ENCODE results near the gene ACAA1. TPM values are rescaled to one million over a fixed set of nuclear protein-coding genes. Genes with fewer than 3 reads are reported as not detected.

The ACAA1 gene
- total RNA-seq, 1 experiment from 2014 or later, result 44.3 TPM

- no peak overlapping the region for H3K14ac ChIP-seq (ENCODE audit: insufficient read depth, low read length)
- H4K91ac ChIP-seq (ENCODE audit: insufficient read length, low read depth, low read length), result no peak overlapping the region
- Mint-ChIP-seq H3K36me3 (ENCODE audit: insufficient read depth in 1 of 3, low read depth in 3 of 3) (peaks cover 34 to 73% (median 53%) of the 10 kb centered on the region in 3 experiments; a peak in 6 of 7 replicates), H3K27ac (no peak overlapping the region), H3K4me1 (peaks cover 0 to 3% of the 10 kb centered on the region in 2 experiments; a peak in 1 of 4 replicates), H3K9me3 (no peaks in the 10 kb centered on the region), H3K27me3 (ENCODE audit: low read depth) (peaks cover 3% of the 10 kb centered on the region; the same call in 1 of the 2 replicates), H3K4me3 (no peak overlapping the region)
- H4K5ac ChIP-seq (ENCODE audit: insufficient read length, low read depth, low read length), result no peak overlapping the region
- H3K23me2 ChIP-seq (ENCODE audit: insufficient read length, low read depth, low read length, poor library complexity, severe bottlenecking), result no peaks in the 10 kb centered on the region
- no peak overlapping the region for H2BK20ac ChIP-seq (ENCODE audit: low read depth, low read length, poor library complexity, severe bottlenecking)
- H2BK12ac ChIP-seq (ENCODE audit: insufficient read length, low read depth, low read length), result no peak overlapping the region
- no peak overlapping the region for H2AFZ ChIP-seq (ENCODE audit: low read length)
- H3K79me2 ChIP-seq (ENCODE audit: insufficient read depth, low read length), result no peaks in the 10 kb centered on the region
- no peaks in the 10 kb centered on the region for H3K27me3 ChIP-seq (ENCODE audit: insufficient read depth, low read length)
- no peak overlapping the region for H3K23ac ChIP-seq (ENCODE audit: insufficient read length, low read depth, low read length)
- H3K4ac ChIP-seq (ENCODE audit: low read depth, low read length), result no peak overlapping the region
- no peak overlapping the region for H3K4me2 ChIP-seq (ENCODE audit: insufficient read depth, insufficient read length, low read length)
- H3K27ac ChIP-seq (ENCODE audit: insufficient read length, low read depth, low read length), result no peak overlapping the region
- no peak overlapping the region for H2AK5ac ChIP-seq (ENCODE audit: insufficient read length, low read length)
- H3K4me1 ChIP-seq (ENCODE audit: insufficient read depth, low read length), result no peaks in the 10 kb centered on the region
- WGBS (ENCODE audit: extremely low coverage, insufficient read length, low lambda C conversion rate), result no CpG with 5 or more reads among the region's 9 CpGs
- H2BK15ac ChIP-seq (ENCODE audit: low read depth, low read length), result no peak overlapping the region
- no peak overlapping the region for H2BK120ac ChIP-seq (ENCODE audit: low read depth, low read length, poor library complexity, severe bottlenecking)
- no peak overlapping the region for H4K8ac ChIP-seq (replicated peaks; ENCODE audit: insufficient read length, low read depth, low read length)
- H3K79me1 ChIP-seq (ENCODE audit: insufficient read depth, low read depth, low read length, poor library complexity, severe bottlenecking), result no peaks in the 10 kb centered on the region
- no peak overlapping the region for H3K9ac ChIP-seq (ENCODE audit: extremely low read depth, insufficient read length, low read length)
- no peak overlapping the region for H3K56ac ChIP-seq (ENCODE audit: insufficient read length, low read depth, low read length)
- H4K20me1 ChIP-seq (ENCODE audit: control insufficient read depth, insufficient read depth, insufficient read length), result no peaks in the 10 kb centered on the region
- no peak overlapping the region for H2BK5ac ChIP-seq (ENCODE audit: insufficient read length, low read length)
- H3K9me3 ChIP-seq (ENCODE audit: control insufficient read depth, low read depth, low read length), result no peaks in the 10 kb centered on the region
- no peak for DNase-seq
- TF ChIP-seq CTCF (conservative IDR thresholded peaks at IDR 0.05), result no peak
- H3T11ph ChIP-seq (ENCODE audit: low read length), result no peak overlapping the region
- no peak overlapping the region for H3K18ac ChIP-seq (ENCODE audit: insufficient read length, low read depth, low read length)
Measured at GRCh38 chr3:38121451-38121831, 15.5 kb downstream of the ACAA1 start.
